Mesothelial cell of epicardium (in vitro differentiated cells): ENCODE results near the gene GAS2L1. TPM values are rescaled to one million over a fixed set of nuclear protein-coding genes. Genes with fewer than 3 reads are reported as not detected.

Experiments used
- DNase-seq, 2 experiments: peaks; one replicate each; pipeline ENCODE4 v3.0.0; 2021; ENCODE audit warnings: low spot score in 2 of 2; ENCODE audit not compliant: unreplicated experiment in 2 of 2
- H3K27ac Mint-ChIP-seq: 2 replicates; pipeline ENCODE4 v1.8.0; 2021; ENCODE audit warnings: mixed read lengths
- H3K27me3 Mint-ChIP-seq: 2 replicates; pipeline ENCODE4 v1.8.0; 2021; ENCODE audit warnings: low read depth, mixed read lengths
- H3K36me3 Mint-ChIP-seq: 2 replicates; pipeline ENCODE4 v1.8.0; 2021; ENCODE audit warnings: mixed read lengths
- H3K4me1 Mint-ChIP-seq: 2 replicates; pipeline ENCODE4 v1.8.0; 2021; ENCODE audit warnings: mixed read lengths
- H3K4me3 Mint-ChIP-seq: 2 replicates; pipeline ENCODE4 v1.8.0; 2021; ENCODE audit warnings: mild to moderate bottlenecking, moderate library complexity, mixed read lengths
- H3K9me3 Mint-ChIP-seq: 2 replicates; pipeline ENCODE4 v1.8.0; 2021; ENCODE audit warnings: mixed read lengths
- total RNA-seq: library from RNA; stranded (reverse); gene quantifications from 3 replicates; pipeline ENCODE4 v1.2.1, GENCODE V29; 2021
- TF ChIP-seq, protein P1 (sequence below): fragments of 200-600 bp; sonication (generic); IDR thresholded peaks from one replicate; pipeline ENCODE4 v1.5.0; 2021; ENCODE audit warnings: antibody characterized with exemption; ENCODE audit not compliant: unreplicated experiment

The GAS2L1 gene
- total RNA-seq, 1 donor from 2014 or later: 13.4 TPM

DNA sequence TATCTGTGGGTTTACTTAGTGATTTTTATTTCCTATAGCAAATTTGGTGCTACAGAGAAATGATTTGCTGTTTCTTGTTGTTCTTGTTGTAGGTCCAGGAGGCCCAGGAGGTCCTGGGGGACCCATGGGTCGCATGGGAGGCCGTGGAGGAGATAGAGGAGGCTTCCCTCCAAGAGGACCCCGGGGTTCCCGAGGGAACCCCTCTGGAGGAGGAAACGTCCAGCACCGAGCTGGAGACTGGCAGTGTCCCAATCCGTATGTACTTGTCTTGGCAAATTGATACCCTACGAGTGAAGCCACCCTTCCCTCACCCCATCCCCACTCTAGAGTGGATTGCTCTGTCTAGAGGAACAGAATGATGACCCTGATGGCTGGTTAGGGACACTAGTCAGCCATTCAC, 7.8 kb upstream of the GAS2L1 start:
- Mint-ChIP-seq H3K27ac (peak overlapping the region; percentile 47), H3K36me3 (peaks cover 34% of the 10 kb centered on the region), H3K4me1 (no peaks in the 10 kb centered on the region), H3K4me3 (no peak overlapping the region), H3K9me3 (no peaks in the 10 kb centered on the region), H3K27me3 (no peaks in the 10 kb centered on the region)
- DNase-seq: no peak
- TF ChIP-seq, protein P1, sequence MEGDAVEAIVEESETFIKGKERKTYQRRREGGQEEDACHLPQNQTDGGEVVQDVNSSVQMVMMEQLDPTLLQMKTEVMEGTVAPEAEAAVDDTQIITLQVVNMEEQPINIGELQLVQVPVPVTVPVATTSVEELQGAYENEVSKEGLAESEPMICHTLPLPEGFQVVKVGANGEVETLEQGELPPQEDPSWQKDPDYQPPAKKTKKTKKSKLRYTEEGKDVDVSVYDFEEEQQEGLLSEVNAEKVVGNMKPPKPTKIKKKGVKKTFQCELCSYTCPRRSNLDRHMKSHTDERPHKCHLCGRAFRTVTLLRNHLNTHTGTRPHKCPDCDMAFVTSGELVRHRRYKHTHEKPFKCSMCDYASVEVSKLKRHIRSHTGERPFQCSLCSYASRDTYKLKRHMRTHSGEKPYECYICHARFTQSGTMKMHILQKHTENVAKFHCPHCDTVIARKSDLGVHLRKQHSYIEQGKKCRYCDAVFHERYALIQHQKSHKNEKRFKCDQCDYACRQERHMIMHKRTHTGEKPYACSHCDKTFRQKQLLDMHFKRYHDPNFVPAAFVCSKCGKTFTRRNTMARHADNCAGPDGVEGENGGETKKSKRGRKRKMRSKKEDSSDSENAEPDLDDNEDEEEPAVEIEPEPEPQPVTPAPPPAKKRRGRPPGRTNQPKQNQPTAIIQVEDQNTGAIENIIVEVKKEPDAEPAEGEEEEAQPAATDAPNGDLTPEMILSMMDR: no peak

- no peak for DNase-seq
- Mint-ChIP-seq H3K36me3 (peaks cover 32% of the 10 kb centered on the region), H3K4me1 (no peaks in the 10 kb centered on the region), H3K27ac (peak overlapping the region; percentile 50), H3K9me3 (no peaks in the 10 kb centered on the region), H3K4me3 (no peak overlapping the region), H3K27me3 (no peaks in the 10 kb centered on the region)
- TF ChIP-seq, protein P1: no peak
Observed at GRCh38 chr22:29299136-29299900, 7.1 kb upstream of the GAS2L1 start.

DNA sequence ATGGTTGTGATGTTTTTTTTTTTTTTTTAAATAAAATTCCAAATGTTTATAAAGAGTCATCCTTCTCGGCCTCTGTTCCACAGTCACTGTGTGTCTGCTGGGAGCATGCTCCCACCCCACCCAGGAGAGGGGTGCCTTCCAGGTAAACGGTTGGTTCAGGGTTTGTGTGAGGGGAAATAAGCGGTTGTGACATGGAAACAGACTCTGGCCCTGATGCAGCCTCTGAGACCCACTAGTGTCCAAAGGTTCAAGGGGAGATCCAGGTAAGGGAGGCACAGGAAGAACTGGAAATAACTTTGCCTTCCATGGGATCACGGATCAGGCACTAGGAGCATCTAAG, 6.0 kb upstream of the GAS2L1 start:
- TF ChIP-seq, protein P1: no peak
- H3K36me3 Mint-ChIP-seq: peaks cover 31% of the 10 kb centered on the region
- DNase-seq: no peak
- no peaks in the 10 kb centered on the region for H3K4me1 Mint-ChIP-seq
- no peak overlapping the region for H3K27ac Mint-ChIP-seq
- no peaks in the 10 kb centered on the region for H3K9me3 Mint-ChIP-seq
- no peaks in the 10 kb centered on the region for H3K27me3 Mint-ChIP-seq
- no peak overlapping the region for H3K4me3 Mint-ChIP-seq

DNA sequence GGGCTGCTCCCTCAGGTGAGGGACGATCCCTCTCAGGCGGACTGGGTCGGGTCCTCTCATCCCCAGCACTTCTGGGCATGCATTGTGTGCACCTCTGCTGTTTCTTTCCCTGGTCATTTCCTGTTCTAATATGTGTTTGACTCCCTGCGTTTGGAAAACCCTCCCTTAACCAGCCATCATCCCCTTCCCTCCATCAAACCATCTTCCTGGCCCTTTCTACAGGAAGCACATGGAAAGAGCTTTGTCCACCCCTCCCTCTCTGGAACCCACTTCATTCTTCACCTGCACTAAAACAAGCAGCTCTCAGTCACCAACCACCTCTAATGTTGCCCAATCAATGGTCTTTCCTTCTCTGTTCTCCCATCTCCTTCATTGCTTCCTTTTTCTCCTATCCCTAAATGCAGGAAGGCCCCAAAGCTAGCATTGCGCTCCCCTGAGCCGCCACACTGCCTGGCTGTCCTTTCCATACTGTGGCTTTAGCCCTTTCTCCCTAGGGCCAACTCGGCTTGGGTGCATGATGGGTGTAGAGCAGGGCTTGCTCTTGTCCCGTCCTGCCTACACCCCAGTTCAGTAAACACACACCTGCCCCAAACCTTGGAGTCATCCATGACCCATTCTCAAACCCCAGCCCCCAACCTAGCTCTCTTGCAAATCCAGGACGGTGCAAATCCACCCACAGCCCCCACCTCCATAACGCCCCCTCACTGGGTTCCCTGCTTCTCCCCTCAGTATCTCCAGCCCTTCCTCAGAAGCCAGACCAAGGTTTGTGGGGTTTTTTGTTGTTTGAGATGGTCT, 5.4 kb upstream of the GAS2L1 start:
- TF ChIP-seq, protein P1: no peak
- Mint-ChIP-seq H3K36me3 (peaks cover 26% of the 10 kb centered on the region), H3K27me3 (no peaks in the 10 kb centered on the region), H3K4me3 (no peak overlapping the region), H3K27ac (peak overlapping the region; percentile 2), H3K4me1 (peaks cover 2% of the 10 kb centered on the region), H3K9me3 (no peaks in the 10 kb centered on the region)
- DNase-seq: no peak

DNA sequence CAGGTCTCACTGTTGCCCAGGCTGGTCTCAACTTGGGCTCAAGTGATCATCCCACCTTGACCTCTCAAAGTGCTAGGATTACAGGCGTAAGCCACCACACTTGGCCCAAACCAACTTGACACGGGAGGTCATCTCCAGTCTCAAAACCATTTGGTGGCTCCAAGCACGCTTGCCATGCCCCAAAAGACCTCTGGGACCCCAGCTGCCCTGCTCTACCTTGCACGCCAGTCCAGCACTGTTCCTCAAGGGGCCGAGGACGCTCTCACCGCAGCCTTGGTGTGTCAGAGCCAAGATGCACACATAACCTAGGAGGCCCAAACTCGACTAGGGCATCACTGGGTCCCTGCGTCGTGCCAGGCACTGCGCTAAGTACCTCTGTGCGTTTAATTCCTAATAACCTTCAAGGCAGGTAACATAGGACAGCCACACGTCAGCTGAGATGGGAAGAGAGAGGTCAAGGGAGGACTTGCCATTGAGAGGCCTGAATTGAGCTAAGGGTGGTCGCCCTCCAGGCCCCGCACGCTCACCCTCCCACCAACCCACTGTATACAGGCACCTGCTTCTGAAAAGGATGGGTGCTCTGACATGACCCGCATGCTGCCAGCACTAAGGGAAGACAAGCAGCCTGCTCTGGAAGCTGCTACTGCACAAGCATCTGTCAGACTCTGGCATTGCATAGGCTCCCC, 4.6 kb upstream of the GAS2L1 start:
- Mint-ChIP-seq H3K4me3 (no peak overlapping the region), H3K36me3 (peaks cover 25% of the 10 kb centered on the region), H3K9me3 (no peaks in the 10 kb centered on the region), H3K4me1 (peaks cover 2% of the 10 kb centered on the region), H3K27ac (no peak overlapping the region), H3K27me3 (no peaks in the 10 kb centered on the region)
- DNase-seq: no peak
- TF ChIP-seq, protein P1: no peak
